Fibroblast of lung (primary cell): ENCODE measurements around the gene SLC25A10. TPM values are rescaled to one million over a fixed set of nuclear protein-coding genes. Genes with fewer than 3 reads are reported as not detected.

Source experiments
- polyA plus RNA-seq, 2 donors: library from polyadenylated mRNA; depleted of rRNA in 1 of 2; stranded (reverse) in 1 of 2; unstranded in 1 of 2; fragments of >200 nt; gene quantifications; 2 replicates each; pipeline ENCODE4 v1.2.1, GENCODE V29; 2011 to 2012; ENCODE audit warnings: missing spikeins in 1 of 2
- total RNA-seq: library from RNA; depleted of rRNA; stranded (reverse); fragments of >200 nt; gene quantifications from 2 replicates; pipeline ENCODE4 v1.2.1, GENCODE V29; 2014

Gene SLC25A10
- total and polyA plus RNA-seq, 2 donors (not counting 1 experiment from before 2014, with no cell fraction given): 3.7 to 5.8 TPM

Other genes with a start within 250 kb of the SLC25A10 start
- gene ACTG1, start 199.5 kb upstream of the SLC25A10 start, total RNA-seq: 5,538 and 6,636 TPM in 2 replicates
- 8,446 and 8,888 TPM in 2 replicates for gene ACTG1, start 199.5 kb upstream of the SLC25A10 start, polyA plus RNA-seq
- gene FSCN2, start 183.9 kb upstream of the SLC25A10 start, total RNA-seq: 1.5 and 2.0 TPM in 2 replicates
- gene FSCN2, start 183.9 kb upstream of the SLC25A10 start, polyA plus RNA-seq: 0.07 and 0.35 TPM in 2 replicates
- 10.4 and 12.6 TPM in 2 replicates for gene FAAP100, start 159.9 kb upstream of the SLC25A10 start, total RNA-seq
- gene FAAP100, start 159.9 kb upstream of the SLC25A10 start, polyA plus RNA-seq: 6.7 and 8.1 TPM in 2 replicates
- 49.8 and 51.0 TPM in 2 replicates for gene NPLOC4, start 75.2 kb upstream of the SLC25A10 start, total RNA-seq
- 62.5 and 82.8 TPM in 2 replicates for gene NPLOC4, start 75.2 kb upstream of the SLC25A10 start, polyA plus RNA-seq
- 1.0 and 3.0 TPM in 2 replicates for gene TSPAN10, start 75.1 kb upstream of the SLC25A10 start, total RNA-seq
- 0.94 and 1.3 TPM in 2 replicates for gene TSPAN10, start 75.1 kb upstream of the SLC25A10 start, polyA plus RNA-seq
- 0.17 TPM in 1 of 2 replicates, not detected in the other for gene PDE6G, start 55.7 kb upstream of the SLC25A10 start, total RNA-seq
- gene PDE6G, start 55.7 kb upstream of the SLC25A10 start, polyA plus RNA-seq: 0.64 and 0.75 TPM in 2 replicates
- 34.2 and 45.6 TPM in 2 replicates for gene OXLD1, start 45.7 kb upstream of the SLC25A10 start, total RNA-seq
- 8.8 and 11.6 TPM in 2 replicates for gene OXLD1, start 45.7 kb upstream of the SLC25A10 start, polyA plus RNA-seq
- 6.2 and 6.9 TPM in 2 replicates for gene CCDC137, start 45.5 kb upstream of the SLC25A10 start, total RNA-seq
- 9.8 and 13.3 TPM in 2 replicates for gene CCDC137, start 45.5 kb upstream of the SLC25A10 start, polyA plus RNA-seq
- gene ARL16, start 28.5 kb upstream of the SLC25A10 start, total RNA-seq: 22.3 and 28.1 TPM in 2 replicates
- gene ARL16, start 28.5 kb upstream of the SLC25A10 start, polyA plus RNA-seq: 35.8 and 55.8 TPM in 2 replicates
- gene HGS, start 28.3 kb upstream of the SLC25A10 start, total RNA-seq: 55.2 and 65.7 TPM in 2 replicates
- gene HGS, start 28.3 kb upstream of the SLC25A10 start, polyA plus RNA-seq: 43.1 and 81.1 TPM in 2 replicates
- gene MRPL12, start 8.9 kb upstream of the SLC25A10 start, total RNA-seq: 6.4 and 11.2 TPM in 2 replicates
- gene MRPL12, start 8.9 kb upstream of the SLC25A10 start, polyA plus RNA-seq: 46.8 and 75.2 TPM in 2 replicates
- gene GCGR, start 91.9 kb downstream of the SLC25A10 start, total RNA-seq: not detected in 2 replicates
- gene GCGR, start 91.9 kb downstream of the SLC25A10 start, polyA plus RNA-seq: not detected in 2 replicates
- gene MCRIP1, start 121.0 kb downstream of the SLC25A10 start, total RNA-seq: 108 and 118 TPM in 2 replicates
- gene MCRIP1, start 121.0 kb downstream of the SLC25A10 start, polyA plus RNA-seq: 37.5 and 37.6 TPM in 2 replicates
- gene PPP1R27, start 122.8 kb downstream of the SLC25A10 start, total RNA-seq: under 0.01 TPM in 1 of 2 replicates, not detected in the other
- not detected in 2 replicates for gene PPP1R27, start 122.8 kb downstream of the SLC25A10 start, polyA plus RNA-seq
- 633 and 1,034 TPM in 2 replicates for gene P4HB, start 148.3 kb downstream of the SLC25A10 start, total RNA-seq
- gene P4HB, start 148.3 kb downstream of the SLC25A10 start, polyA plus RNA-seq: 106 and 109 TPM in 2 replicates
- 61.6 and 95.0 TPM in 2 replicates for gene ARHGDIA, start 159.1 kb downstream of the SLC25A10 start, total RNA-seq
- 164 and 254 TPM in 2 replicates for gene ARHGDIA, start 159.1 kb downstream of the SLC25A10 start, polyA plus RNA-seq
- 77.3 and 82.2 TPM in 2 replicates for gene ALYREF, start 179.3 kb downstream of the SLC25A10 start, total RNA-seq
- gene ALYREF, start 179.3 kb downstream of the SLC25A10 start, polyA plus RNA-seq: 41.6 and 81.5 TPM in 2 replicates
- 144 and 175 TPM in 2 replicates for gene ANAPC11, start 179.4 kb downstream of the SLC25A10 start, total RNA-seq
- gene ANAPC11, start 179.4 kb downstream of the SLC25A10 start, polyA plus RNA-seq: 223 and 269 TPM in 2 replicates
- 0.51 and 0.83 TPM in 2 replicates for gene NPB, start 190.0 kb downstream of the SLC25A10 start, total RNA-seq
- gene NPB, start 190.0 kb downstream of the SLC25A10 start, polyA plus RNA-seq: 0.19 and 0.31 TPM in 2 replicates
- gene PCYT2, start 199.1 kb downstream of the SLC25A10 start, total RNA-seq: 31.6 and 65.6 TPM in 2 replicates
- 46.0 and 61.1 TPM in 2 replicates for gene PCYT2, start 199.1 kb downstream of the SLC25A10 start, polyA plus RNA-seq
- gene SIRT7, start 205.9 kb downstream of the SLC25A10 start, total RNA-seq: 14.9 and 18.7 TPM in 2 replicates
- 3.3 and 4.4 TPM in 2 replicates for gene SIRT7, start 205.9 kb downstream of the SLC25A10 start, polyA plus RNA-seq
- gene MAFG, start 215.5 kb downstream of the SLC25A10 start, total RNA-seq: 18.0 and 20.6 TPM in 2 replicates
- gene MAFG, start 215.5 kb downstream of the SLC25A10 start, polyA plus RNA-seq: 11.0 and 11.3 TPM in 2 replicates
- 73.7 and 102 TPM in 2 replicates for gene PYCR1, start 225.0 kb downstream of the SLC25A10 start, total RNA-seq
- 34.2 and 56.8 TPM in 2 replicates for gene PYCR1, start 225.0 kb downstream of the SLC25A10 start, polyA plus RNA-seq
- not detected in 2 replicates for gene MYADML2, start 234.9 kb downstream of the SLC25A10 start, total RNA-seq
- not detected in 2 replicates for gene MYADML2, start 234.9 kb downstream of the SLC25A10 start, polyA plus RNA-seq
- 0.50 and 0.51 TPM in 2 replicates for gene NOTUM, start 248.9 kb downstream of the SLC25A10 start, total RNA-seq
- gene NOTUM, start 248.9 kb downstream of the SLC25A10 start, polyA plus RNA-seq: 0.02 TPM in 2 replicates